Liver (tissue), 9 donors: ENCODE results near the gene USP38. TPM values are rescaled to one million over a fixed set of nuclear protein-coding genes. Genes with fewer than 3 reads are reported as not detected.
"Not testable (repeated sequence)": the region's sequence is repeated elsewhere in the genome, so short reads cannot be mapped to it uniquely, and the experiment has no call there.

ENCODE experiments used
- DNase-seq: peaks from one replicate; pipeline ENCODE4 v3.0.0-alpha.2; 2017; ENCODE audit warnings: low spot score
- H3K27ac ChIP-seq, 2 donors: one replicate each; pipeline ENCODE4 v1.7.0; 2013; ENCODE audit warnings: inconsistent platforms in 2 of 2, low read length in 2 of 2, control low read depth in 1 of 2, low read depth in 1 of 2, mild to moderate bottlenecking in 1 of 2
- H3K27me3 ChIP-seq, 4 donors: one replicate each; pipeline versions ENCODE4 v1.6.1 to v1.7.0; 2013; ENCODE audit warnings: low read length in 3 of 4, inconsistent platforms in 1 of 4, mild to moderate bottlenecking in 1 of 4, moderate library complexity in 1 of 4; ENCODE audit not compliant: control insufficient read depth in 4 of 4, insufficient read depth in 4 of 4
- H3K36me3 ChIP-seq, 4 donors: one replicate each; pipeline versions ENCODE4 v1.6.1 to v1.7.0; 2013; ENCODE audit warnings: low read length in 3 of 4, mild to moderate bottlenecking in 3 of 4, low read depth in 1 of 4, moderate library complexity in 1 of 4; ENCODE audit not compliant: control insufficient read depth in 4 of 4, insufficient read depth in 3 of 4
- H3K4me1 ChIP-seq, 4 donors: one replicate each; pipeline versions ENCODE4 v1.6.1 to v1.7.0; 2013; ENCODE audit warnings: low read length in 3 of 4, mild to moderate bottlenecking in 3 of 4, moderate library complexity in 1 of 4; ENCODE audit not compliant: control insufficient read depth in 4 of 4, insufficient read depth in 4 of 4
- H3K4me3 ChIP-seq, 3 donors: one replicate each; pipeline versions ENCODE4 v1.6.1 to v1.7.0; 2013; ENCODE audit warnings: low read length in 3 of 3, control low read depth in 1 of 3, low read depth in 1 of 3, mild to moderate bottlenecking in 1 of 3
- H3K9ac ChIP-seq, 2 donors: one replicate each; pipeline ENCODE4 v1.7.0; 2013; ENCODE audit warnings: low read length in 2 of 2, mild to moderate bottlenecking in 2 of 2, moderate library complexity in 2 of 2, control low read depth in 1 of 2, low read depth in 1 of 2
- H3K9me3 ChIP-seq, 4 donors: one replicate each; pipeline versions ENCODE4 v1.6.1 to v1.7.0; 2013; ENCODE audit warnings: low read length in 3 of 4; ENCODE audit not compliant: control insufficient read depth in 4 of 4
- EGR1 ChIP-seq, 2 donors: IDR thresholded peaks; 2 replicates each; pipeline ENCODE4 v1.6.1; 2016 to 2018; ENCODE audit warnings: antibody characterized with exemption in 2 of 2, low read depth in 2 of 2
- GABPA ChIP-seq, 2 donors: IDR thresholded peaks in 1 of 2; conservative IDR thresholded peaks in 1 of 2; 2 replicates each; pipeline ENCODE4 v1.6.1; 2016; ENCODE audit warnings: antibody characterized with exemption in 2 of 2, mild to moderate bottlenecking in 1 of 2, moderate library complexity in 1 of 2
- HNF4A ChIP-seq, 2 donors: conservative IDR thresholded peaks; 2 replicates each; pipeline ENCODE4 v1.6.1; 2016; ENCODE audit warnings: antibody characterized with exemption in 2 of 2, mild to moderate bottlenecking in 2 of 2
- JUND ChIP-seq, 2 donors: IDR thresholded peaks; 2 replicates each; pipeline ENCODE4 v1.6.1; 2016; ENCODE audit warnings: antibody characterized with exemption in 2 of 2
- NR2F2 ChIP-seq: IDR thresholded peaks from 2 replicates; pipeline ENCODE4 v1.6.1; 2016; ENCODE audit warnings: antibody characterized with exemption
- RAD21 ChIP-seq, 2 donors: IDR thresholded peaks; 2 replicates each; pipeline ENCODE4 v1.6.1; 2016; ENCODE audit warnings: antibody characterized with exemption in 2 of 2, mild to moderate bottlenecking in 2 of 2
- RXRA ChIP-seq, 2 donors: IDR thresholded peaks; 2 replicates each; pipeline ENCODE4 v1.6.1; 2017 to 2018; ENCODE audit warnings: antibody characterized with exemption in 2 of 2, mild to moderate bottlenecking in 1 of 2
- SP1 ChIP-seq: IDR thresholded peaks from 2 replicates; pipeline ENCODE4 v1.6.1; 2018; ENCODE audit warnings: antibody characterized with exemption, mild to moderate bottlenecking
- YY1 ChIP-seq: IDR thresholded peaks from 2 replicates; pipeline ENCODE4 v1.6.1; 2016; ENCODE audit warnings: antibody characterized with exemption, mild to moderate bottlenecking
- WGBS: extraction: QIAGEN DNeasy Blood & Tissue Kit; methylation state at CpG from one replicate; pipeline ENCODE4 v1.1.7; 2013; 5-methylcytosine and 5-hydroxymethylcytosine counted together
- polyA plus RNA-seq, 2 donors: library from polyadenylated mRNA; stranded (reverse) in 1 of 2; unstranded in 1 of 2; fragments of 200-250 nt in 1 of 2; fragments of >200 nt in 1 of 2; fragmentation: Nextera tagmentation in 1 of 2; extraction: Ambion mirVana in 1 of 2; gene quantifications; one replicate each; pipeline versions ENCODE4 v1.2.1 to v1.2.3, GENCODE V29; 2013 to 2015
- total RNA-seq, 2 donors: library from RNA; depleted of rRNA; stranded (reverse); fragments of >200 nt; gene quantifications; one replicate each; pipeline ENCODE4 v1.2.3, GENCODE V29; 2014
- TF ChIP-seq, protein P1 (sequence below): IDR thresholded peaks from 2 replicates; pipeline ENCODE4 v1.6.1; 2016; ENCODE audit warnings: antibody characterized with exemption
- TF ChIP-seq, protein P2 (sequence below): IDR thresholded peaks from 2 replicates; pipeline ENCODE4 v1.6.1; 2016; ENCODE audit warnings: antibody characterized with exemption
- TF ChIP-seq, protein P3 (sequence below): fragments of 150-350 bp; IDR thresholded peaks from 2 replicates; pipeline ENCODE4 v1.5.1; 2017; ENCODE audit warnings: improper control_type of control experiment, low read depth, low read length; ENCODE audit not compliant: missing input control
- TF ChIP-seq, protein P4 (sequence below): IDR thresholded peaks from 2 replicates; pipeline ENCODE4 v1.6.1; 2016; ENCODE audit warnings: antibody characterized with exemption
- donor health status: healthy.
- donor health status: healthy.
- donor health status: healthy.
- donor health status: healthy.
- donor health status: healthy.

The USP38 gene
- total and polyA plus RNA-seq, 4 donors: 6.1 to 36.1 (median 18.2) TPM

DNA sequence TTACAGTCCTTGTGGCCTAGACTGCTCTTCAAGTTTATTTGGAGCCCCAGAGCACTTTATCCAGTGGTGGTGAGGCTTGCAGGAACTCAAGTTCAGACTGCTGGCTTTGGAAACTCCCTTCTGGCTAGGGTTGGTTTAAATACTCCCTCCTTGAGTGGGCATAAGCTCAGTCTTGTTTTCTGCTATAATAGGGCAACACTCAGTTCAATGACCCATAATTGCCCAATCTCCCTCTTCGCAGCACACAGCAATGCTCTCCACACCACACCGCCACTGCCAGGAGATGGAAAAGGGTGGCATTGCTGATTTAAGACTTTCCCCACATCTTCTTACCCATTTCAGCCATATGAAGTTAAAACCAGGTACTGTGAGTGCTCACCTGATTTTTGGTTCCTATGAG is 27.9 kb upstream of the USP38 start:
- 93% methylated on average over 2 of the region's 2 CpGs for WGBS
- Histone ChIP-seq H3K27me3 (no peaks in the 10 kb centered on the region), H3K36me3 (no peaks in the 10 kb centered on the region), H3K4me3 (peak overlapping the region in 1 of 3 donors; percentile 13), H3K9me3 (peaks cover 4 to 18% (median 7%) of the 10 kb centered on the region in 4 donors), H3K4me1 (no peaks in the 10 kb centered on the region), H3K9ac (no peak overlapping the region), H3K27ac (no peak overlapping the region)
- no peak for DNase-seq
- TF ChIP-seq, protein P1, sequence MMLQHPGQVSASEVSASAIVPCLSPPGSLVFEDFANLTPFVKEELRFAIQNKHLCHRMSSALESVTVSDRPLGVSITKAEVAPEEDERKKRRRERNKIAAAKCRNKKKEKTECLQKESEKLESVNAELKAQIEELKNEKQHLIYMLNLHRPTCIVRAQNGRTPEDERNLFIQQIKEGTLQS: no peak
- TF ChIP-seq GABPA (IDR thresholded peaks at IDR 0.05 in 1 of 2, conservative IDR thresholded peaks at IDR 0.05 in 1 of 2) (no peak), SP1 (no peak), RXRA (IDR thresholded peaks at IDR 0.05) (no peak), NR2F2 (no peak), JUND (IDR thresholded peaks at IDR 0.05) (no peak), HNF4A (conservative IDR thresholded peaks at IDR 0.05) (no peak)
- TF ChIP-seq, protein P2, sequence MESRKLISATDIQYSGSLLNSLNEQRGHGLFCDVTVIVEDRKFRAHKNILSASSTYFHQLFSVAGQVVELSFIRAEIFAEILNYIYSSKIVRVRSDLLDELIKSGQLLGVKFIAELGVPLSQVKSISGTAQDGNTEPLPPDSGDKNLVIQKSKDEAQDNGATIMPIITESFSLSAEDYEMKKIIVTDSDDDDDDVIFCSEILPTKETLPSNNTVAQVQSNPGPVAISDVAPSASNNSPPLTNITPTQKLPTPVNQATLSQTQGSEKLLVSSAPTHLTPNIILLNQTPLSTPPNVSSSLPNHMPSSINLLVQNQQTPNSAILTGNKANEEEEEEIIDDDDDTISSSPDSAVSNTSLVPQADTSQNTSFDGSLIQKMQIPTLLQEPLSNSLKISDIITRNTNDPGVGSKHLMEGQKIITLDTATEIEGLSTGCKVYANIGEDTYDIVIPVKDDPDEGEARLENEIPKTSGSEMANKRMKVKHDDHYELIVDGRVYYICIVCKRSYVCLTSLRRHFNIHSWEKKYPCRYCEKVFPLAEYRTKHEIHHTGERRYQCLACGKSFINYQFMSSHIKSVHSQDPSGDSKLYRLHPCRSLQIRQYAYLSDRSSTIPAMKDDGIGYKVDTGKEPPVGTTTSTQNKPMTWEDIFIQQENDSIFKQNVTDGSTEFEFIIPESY: no peak

DNA sequence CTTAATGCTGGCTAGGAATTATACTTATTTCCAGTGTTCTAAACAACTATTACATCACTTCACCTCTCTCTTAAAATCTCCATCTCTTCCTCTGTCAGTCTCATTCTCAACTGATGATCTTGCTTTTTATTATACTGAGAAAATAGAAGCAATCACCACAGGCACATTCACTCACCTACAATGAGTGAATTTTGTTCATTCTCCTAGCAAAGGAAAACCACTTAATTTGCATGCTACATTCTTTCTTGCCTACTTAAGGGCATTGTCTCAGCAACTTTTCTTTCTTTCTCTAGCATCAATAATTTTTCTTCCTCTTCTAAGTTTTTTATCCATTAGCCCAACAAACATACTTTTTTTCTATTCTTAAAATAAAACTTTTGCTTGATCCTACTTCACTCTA is 21.1 kb upstream of the USP38 start:
- DNase-seq: no peak
- no peaks in the 10 kb centered on the region for H3K36me3 ChIP-seq
- no peaks in the 10 kb centered on the region for H3K4me1 ChIP-seq
- no peaks in the 10 kb centered on the region for H3K9me3 ChIP-seq
- H3K27me3 ChIP-seq: no peaks in the 10 kb centered on the region
- TF ChIP-seq, protein P3, sequence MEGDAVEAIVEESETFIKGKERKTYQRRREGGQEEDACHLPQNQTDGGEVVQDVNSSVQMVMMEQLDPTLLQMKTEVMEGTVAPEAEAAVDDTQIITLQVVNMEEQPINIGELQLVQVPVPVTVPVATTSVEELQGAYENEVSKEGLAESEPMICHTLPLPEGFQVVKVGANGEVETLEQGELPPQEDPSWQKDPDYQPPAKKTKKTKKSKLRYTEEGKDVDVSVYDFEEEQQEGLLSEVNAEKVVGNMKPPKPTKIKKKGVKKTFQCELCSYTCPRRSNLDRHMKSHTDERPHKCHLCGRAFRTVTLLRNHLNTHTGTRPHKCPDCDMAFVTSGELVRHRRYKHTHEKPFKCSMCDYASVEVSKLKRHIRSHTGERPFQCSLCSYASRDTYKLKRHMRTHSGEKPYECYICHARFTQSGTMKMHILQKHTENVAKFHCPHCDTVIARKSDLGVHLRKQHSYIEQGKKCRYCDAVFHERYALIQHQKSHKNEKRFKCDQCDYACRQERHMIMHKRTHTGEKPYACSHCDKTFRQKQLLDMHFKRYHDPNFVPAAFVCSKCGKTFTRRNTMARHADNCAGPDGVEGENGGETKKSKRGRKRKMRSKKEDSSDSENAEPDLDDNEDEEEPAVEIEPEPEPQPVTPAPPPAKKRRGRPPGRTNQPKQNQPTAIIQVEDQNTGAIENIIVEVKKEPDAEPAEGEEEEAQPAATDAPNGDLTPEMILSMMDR: no peak
- TF ChIP-seq, protein P4, sequence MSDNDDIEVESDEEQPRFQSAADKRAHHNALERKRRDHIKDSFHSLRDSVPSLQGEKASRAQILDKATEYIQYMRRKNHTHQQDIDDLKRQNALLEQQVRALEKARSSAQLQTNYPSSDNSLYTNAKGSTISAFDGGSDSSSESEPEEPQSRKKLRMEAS: no peak
- TF ChIP-seq RAD21 (IDR thresholded peaks at IDR 0.05): no peak
- TF ChIP-seq YY1: no peak
- TF ChIP-seq, protein P1: no peak
- TF ChIP-seq, protein P2: no peak
- no peak for TF ChIP-seq SP1
- no peak for TF ChIP-seq EGR1 (IDR thresholded peaks at IDR 0.05; ENCODE audit: low read depth in 2 of 2)
- TF ChIP-seq RXRA (IDR thresholded peaks at IDR 0.05): no peak
- no peak overlapping the region for H3K9ac ChIP-seq
- no peak overlapping the region for H3K27ac ChIP-seq
- no peak overlapping the region for H3K4me3 ChIP-seq

DNA sequence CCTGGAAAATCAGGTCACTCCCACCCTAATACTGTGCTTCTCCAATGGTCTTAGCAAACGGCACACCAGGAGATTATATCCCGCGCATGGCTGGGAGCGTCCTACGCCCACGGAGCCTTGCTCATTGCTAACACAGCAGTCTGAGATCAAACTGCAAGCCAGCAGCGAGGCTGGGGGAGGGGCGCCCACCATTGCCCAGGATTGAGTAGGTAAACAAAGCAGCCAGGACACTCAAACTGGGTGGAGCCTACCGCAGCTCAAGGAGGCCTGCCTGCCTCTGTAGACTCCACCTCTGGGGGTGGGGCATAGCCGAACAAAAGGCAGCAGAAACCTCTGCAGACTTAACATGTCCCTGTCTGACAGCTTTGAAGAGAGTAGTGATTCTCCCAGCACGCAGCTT is 18.0 kb upstream of the USP38 start:
- H3K27ac ChIP-seq, H3K9ac ChIP-seq, H3K9me3 ChIP-seq, H3K4me3 ChIP-seq, H3K27me3 ChIP-seq, H3K4me1 ChIP-seq, DNase-seq, H3K36me3 ChIP-seq: not testable (repeated sequence)
- 95% methylated on average over 11 of the region's 11 CpGs for WGBS
